Head of caudate nucleus (tissue), 42 donors: ENCODE measurements around the gene LEP.
"Not testable (repeated sequence)": the region's sequence is repeated elsewhere in the genome, so short reads cannot be mapped to it uniquely, and the experiment has no call there.

Source experiments
- DNase-seq, 42 donors: peaks; one replicate each; pipeline versions ENCODE4 v3.0.0 to v3.0.0-alpha.2; 2020 to 2021; ENCODE audit warnings: mixed read lengths in 7 of 42
- intact Hi-C: fragments of 100-400 bp; cut with DNase I; formaldehyde crosslinking; loops from one replicate; pipeline ENCODE4 v1.15.0; 2022

Gene LEP

GRCh38 chr7:128265156-128265905 is 24.3 kb downstream of the LEP start:
- intact Hi-C loops = no loop called here

GRCh38 chr7:128265906-128266300 is 24.8 kb downstream of the LEP start:
- intact Hi-C loops = no loop called here
- no peak for DNase-seq

More at GRCh38 chr7:128265156-128265905, 24.3 kb downstream of the LEP start:
- no peak for DNase-seq

- DNase-seq = no peak
- intact Hi-C loops = no loop called here
Observed at GRCh38 chr7:128266529-128266882, 25.4 kb downstream of the LEP start.

GRCh38 chr7:128266883-128267594 is 26.0 kb downstream of the LEP start:
- DNase-seq = peak; percentile 6 to 72 (median 40)
- intact Hi-C loops = no loop called here

- intact Hi-C loops = no loop called here
- DNase-seq = peak in 1 of 42 donors; percentile 10
Observed at GRCh38 chr7:128267595-128267924, 26.5 kb downstream of the LEP start.

GRCh38 chr7:128268233-128268632 is 27.2 kb downstream of the LEP start:
- intact Hi-C loops = no loop called here
- no peak for DNase-seq

- intact Hi-C loops = no loop called here
- peak in 28 of 42 donors; percentile 8 to 65 (median 21) for DNase-seq
Observed at GRCh38 chr7:128270826-128271272, 29.8 kb downstream of the LEP start.

- DNase-seq = peak in 18 of 42 donors; percentile 2 to 41 (median 16)
Observed at GRCh38 chr7:128271471-128271941, 30.4 kb downstream of the LEP start.

GRCh38 chr7:128271942-128272481 is 30.9 kb downstream of the LEP start:
- intact Hi-C loops = no loop called here
- DNase-seq = no peak

More at GRCh38 chr7:128271471-128271941, 30.4 kb downstream of the LEP start:
- intact Hi-C loops = no loop called here

- intact Hi-C loops = no loop called here
- DNase-seq = no peak
Observed at GRCh38 chr7:128274246-128274883, 33.3 kb downstream of the LEP start.

- no peak for DNase-seq
- intact Hi-C loops = no loop called here
Observed at GRCh38 chr7:128274884-128275603, 34.0 kb downstream of the LEP start.

- intact Hi-C loops = no loop called here
- no peak for DNase-seq
Observed at GRCh38 chr7:128275681-128276080, 34.6 kb downstream of the LEP start.

- no peak for DNase-seq
- intact Hi-C loops = no loop called here
Observed at GRCh38 chr7:128278366-128278765, 37.3 kb downstream of the LEP start.

GRCh38 chr7:128279124-128279713 is 38.1 kb downstream of the LEP start:
- intact Hi-C loops = no loop called here
- DNase-seq = no peak

- intact Hi-C loops = not testable (repeated sequence)
Observed at GRCh38 chr7:128280451-128280850, 39.4 kb downstream of the LEP start.

GRCh38 chr7:128281605-128282380 is 40.7 kb downstream of the LEP start:
- peak in 3 of 42 donors; percentile 18 to 45 (median 22) for DNase-seq

More at GRCh38 chr7:128280451-128280850, 39.4 kb downstream of the LEP start:
- not testable (repeated sequence) for DNase-seq

GRCh38 chr7:128284102-128284501 is 43.0 kb downstream of the LEP start:
- intact Hi-C loops = no loop called here
- no peak for DNase-seq

More at GRCh38 chr7:128281605-128282380, 40.7 kb downstream of the LEP start:
- intact Hi-C loops = no loop called here

- no peak for DNase-seq
- intact Hi-C loops = no loop called here
Observed at GRCh38 chr7:128287556-128287955, 46.5 kb downstream of the LEP start.
